K562 (cell line): ENCODE measurements around the gene PTPN12. TPM values are rescaled to one million over a fixed set of nuclear protein-coding genes. Genes with fewer than 3 reads are reported as not detected.

Experiments used
- ATAC-seq: fragments of 200-7000 bp; cut with Tn5 transposase; 3 replicates; pipeline ENCODE4 v1.9.1; 2020; ENCODE audit warnings: moderate library complexity
- BruUV-seq: library from RNA; stranded (reverse); fragments of 400-500 nt; replicated peaks from 2 replicates; lab custom pipeline; 2021; lab: Mats Ljungman, UMichigan
- CTCF ChIA-PET: fragments of 300-600 bp; formaldehyde crosslinking; extraction: SDS; loops from one replicate; lab custom pipeline; 2021; ENCODE audit warnings: low intra/inter-chr PET ratio; lab: Yijun Ruan, JAX
- POLR2A ChIA-PET: fragments of 300-600, 350-650 bp; sonication (Branson Sonifier 250); formaldehyde crosslinking; extraction: SDS; loops from one replicate; lab custom pipeline; 2021; ENCODE audit warnings: antibody characterized with exemption, inconsistent platforms; lab: Yijun Ruan, JAX
- DNase-seq, 4 experiments: peaks; one replicate each; pipeline versions ENCODE4 v3.0.0 to v3.0.0-alpha.2; 2011 to 2018; ENCODE audit warnings: low spot score in 3 of 4, mixed read lengths in 3 of 4; ENCODE audit errors: extremely low read depth in 1 of 4
- FAIRE-seq: peaks from 2 replicates; lab custom pipeline; 2011; peaks lifted over from hg19 to GRCh38; lab: Jason Lieb, UNC
- H2AFZ ChIP-seq: 2 replicates; pipeline ENCODE4 v1.6.0; 2011; ENCODE audit warnings: low read depth, low read length, control low read depth, inconsistent platforms
- H3K27ac ChIP-seq: fragments of 200-600 bp; 3 replicates; pipeline ENCODE4 v1.8.0; 2011; ENCODE audit warnings: low read depth, mild to moderate bottlenecking, control low read depth, inconsistent platforms, low read length, moderate library complexity, mixed read lengths; ENCODE audit errors: extremely low read depth
- H3K27me3 ChIP-seq, 2 experiments: fragments of 300-600 bp in 1 of 2; 2 replicates in 1 of 2; 3 replicates in 1 of 2; pipeline versions ENCODE4 v1.6.0 to v1.8.0; 2011; ENCODE audit warnings: inconsistent platforms in 2 of 2, low read length in 2 of 2, mild to moderate bottlenecking in 1 of 2, mixed read lengths in 1 of 2, moderate library complexity in 1 of 2; ENCODE audit not compliant: control insufficient read depth in 2 of 2, insufficient read depth in 2 of 2
- H3K36me3 ChIP-seq: fragments of 300-600 bp; 3 replicates; pipeline ENCODE4 v1.8.0; 2011; ENCODE audit warnings: mild to moderate bottlenecking, low read length, inconsistent platforms; ENCODE audit not compliant: control insufficient read depth, insufficient read depth
- H3K4me1 ChIP-seq, 2 experiments: fragments of 200-600 bp in 1 of 2; replicated peaks in 1 of 2; 2 replicates in 1 of 2; 3 replicates in 1 of 2; pipeline versions ENCODE4 v1.5.1 to v1.8.0; 2011; ENCODE audit warnings: inconsistent platforms in 2 of 2, low read length in 2 of 2, mild to moderate bottlenecking in 1 of 2, mixed read lengths in 1 of 2, moderate library complexity in 1 of 2; ENCODE audit not compliant: control insufficient read depth in 2 of 2, insufficient read depth in 2 of 2
- H3K4me2 ChIP-seq: 2 replicates; pipeline ENCODE4 v1.6.1; 2011; ENCODE audit warnings: low read length, control low read depth, inconsistent platforms, mixed read lengths; ENCODE audit not compliant: insufficient read depth
- H3K4me3 ChIP-seq: fragments of 200-600 bp; sonication (generic), shearing (Covaris generic); 2 replicates; pipeline ENCODE4 v1.5.1; 2016; ENCODE audit warnings: control low read depth, inconsistent platforms
- H3K79me2 ChIP-seq: fragments of 200-600 bp; 3 replicates; pipeline ENCODE4 v1.8.0; 2011; ENCODE audit warnings: low read length, inconsistent platforms; ENCODE audit not compliant: control insufficient read depth, insufficient read depth
- H3K9ac ChIP-seq, 2 experiments: 2 replicates each; pipeline versions ENCODE4 v1.6.0 to v1.6.1; 2011; ENCODE audit warnings: low read depth in 2 of 2, low read length in 2 of 2, control low read depth in 1 of 2, inconsistent platforms in 1 of 2, mild to moderate bottlenecking in 1 of 2, mixed read lengths in 1 of 2; ENCODE audit not compliant: insufficient read depth in 1 of 2
- H3K9me1 ChIP-seq: one replicate; pipeline ENCODE4 v1.6.0; 2011; ENCODE audit warnings: inconsistent platforms, mild to moderate bottlenecking, low read length, moderate library complexity; ENCODE audit not compliant: control insufficient read depth, insufficient read depth
- H3K9me3 ChIP-seq: replicated peaks from 2 replicates; pipeline ENCODE4 v1.5.1; 2011; ENCODE audit warnings: low read depth, low read length, inconsistent platforms; ENCODE audit not compliant: control insufficient read depth, insufficient read depth
- H4K20me1 ChIP-seq: replicated peaks from 2 replicates; pipeline ENCODE4 v1.6.1; 2011; ENCODE audit warnings: low read length, inconsistent platforms, mixed read lengths; ENCODE audit not compliant: control insufficient read depth, insufficient read depth
- ETS2 ChIP-seq: IDR thresholded peaks from 2 replicates; pipeline ENCODE4 v1.6.1; 2016; ENCODE audit warnings: borderline replicate concordance, missing genetic modification characterization, mild to moderate bottlenecking, moderate library complexity, missing compliant biosample characterization; ENCODE audit not compliant: poor library complexity, severe bottlenecking
- ETV6 ChIP-seq, 3 experiments: fragments of 150-350 bp in 1 of 3; sonication (generic) in 1 of 3; formaldehyde crosslinking in 1 of 3; IDR thresholded peaks; 2 replicates each; pipeline versions ENCODE4 v1.6.1 to v1.8.0; 2014 to 2022; ENCODE audit warnings: borderline replicate concordance in 2 of 3, low read depth in 2 of 3, antibody characterized with exemption in 1 of 3, low read length in 1 of 3, mild to moderate bottlenecking in 1 of 3, missing genetic modification reagents in 1 of 3
- EWSR1 ChIP-seq: fragments of 450-650 bp; IDR thresholded peaks from 2 replicates; pipeline ENCODE4 v1.6.1; 2018; ENCODE audit warnings: borderline replicate concordance, mild to moderate bottlenecking, low read depth, moderate library complexity; ENCODE audit not compliant: partially characterized antibody
- FOSL1 ChIP-seq: fragments of 200-800 bp; sonication (Bioruptor generic); conservative IDR thresholded peaks from 2 replicates; pipeline ENCODE4 v1.6.1; 2016; ENCODE audit warnings: missing genetic modification characterization, missing compliant biosample characterization
- GABPA ChIP-seq: fragments of 200-800 bp; sonication (Bioruptor generic); conservative IDR thresholded peaks from 2 replicates; pipeline ENCODE4 v1.6.1; 2016; ENCODE audit warnings: low read depth, missing genetic modification characterization, missing compliant biosample characterization
- ILF3 ChIP-seq: fragments of 450-650 bp; IDR thresholded peaks from 2 replicates; pipeline ENCODE4 v1.6.1; 2018; ENCODE audit warnings: antibody characterized with exemption, mild to moderate bottlenecking, moderate library complexity, borderline replicate concordance
- POLR2AphosphoS2 ChIP-seq: IDR thresholded peaks from 2 replicates; pipeline ENCODE4 v1.6.1; 2012; ENCODE audit warnings: low read length, improper control_type of control experiment
- THRB ChIP-seq: fragments of 450-650 bp; formaldehyde crosslinking; conservative IDR thresholded peaks from 2 replicates; pipeline ENCODE4 v1.4.0; 2022; ENCODE audit warnings: mild to moderate bottlenecking, missing genetic modification characterization
- TSC22D4 ChIP-seq: fragments of 450-650 bp; IDR thresholded peaks from 2 replicates; pipeline ENCODE4 v1.6.1; 2016; ENCODE audit warnings: missing genetic modification characterization, missing biosample characterization, control low read depth
- WGBS: fragments of 100-300 bp; shearing (Covaris generic); methylation state at CpG from one replicate; pipeline ENCODE4 v1.1.6; 2016; ENCODE audit warnings: low coverage, mixed read lengths; ENCODE audit not compliant: insufficient coverage; ENCODE audit errors: missing lambda C conversion rate; 5-methylcytosine and 5-hydroxymethylcytosine counted together
- in situ Hi-C: fragments of 300-500 bp; cut with MboI; formaldehyde crosslinking; loops from 4 replicates; pipeline ENCODE4 v1.15.0; 2018; ENCODE audit warnings: inconsistent platforms, mixed read lengths
- intact Hi-C: fragments of 100-400 bp; cut with micrococcal nuclease; formaldehyde crosslinking; loops from 2 replicates; pipeline ENCODE4 v1.14.2; 2022
- polyA plus RNA-seq, 8 experiments: library from polyadenylated mRNA; depleted of rRNA in 4 of 8; stranded (reverse) in 5 of 8; unstranded in 3 of 8; fragments of >200 nt; fragmentation: Nextera tagmentation in 2 of 8; fragmentation: Illumina TruSeq in 1 of 8; extraction: Ambion mirVana in 2 of 8; extraction: Trizol in 1 of 8; gene quantifications; 2 replicates each; pipeline versions ENCODE4 v1.2.1 to v1.2.3, GENCODE V29; 2011 to 2014; ENCODE audit warnings: inconsistent platforms in 1 of 8, missing spikeins in 1 of 8
- total RNA-seq, 7 experiments: library from RNA; depleted of rRNA in 6 of 7; stranded (reverse); fragments of >200 nt in 6 of 7; fragmentation: Illumina TruSeq in 2 of 7; extraction: Trizol in 2 of 7; gene quantifications; 2 replicates each; pipeline versions ENCODE4 v1.2.1 to v1.2.3, GENCODE V29; 2011 to 2021; ENCODE audit warnings: low replicate concordance in 1 of 7

The PTPN12 gene
- total and polyA plus RNA-seq, 9 of the 15 experiments (the other 6 are each of a cell fraction or from before 2014, with no cell fraction given): 15.3 to 79.8 (median 26.6) TPM

- no peak for DNase-seq
- POLR2A ChIA-PET: interaction anchor here (0.6 kb wide), 1 partner anchor 13 kb away, joined by 3 read pairs; no protein-coding TSS in a partner anchor
- CTCF ChIA-PET: no interaction called here
- Histone ChIP-seq H3K27ac (no peak overlapping the region), H4K20me1 (no peaks in the 10 kb centered on the region), H3K4me3 (no peak overlapping the region), H3K9ac (no peak overlapping the region), H3K9me3 (no peaks in the 10 kb centered on the region), H3K4me2 (no peak overlapping the region), H3K4me1 (no peaks in the 10 kb centered on the region), H3K79me2 (0 out of 3 replicates have a peak, but pooled peaks cover 1% of the 10 kb centered on the region), H3K36me3 (peaks cover 44% of the 10 kb centered on the region), H3K27me3 (no peaks in the 10 kb centered on the region), H2AFZ (no peak overlapping the region), H3K9me1 (no peaks in the 10 kb centered on the region)
- TF ChIP-seq GABPA (tag) (no peak), POLR2AphosphoS2 (no peak)
- intact Hi-C loops (no loop called here), in situ Hi-C loops (no loop called here)
- ATAC-seq: no peak
- WGBS: 91% methylated on average over 6 of the region's 7 CpGs
- BruUV-seq: no TSS peak
- FAIRE-seq: no peak
These were observed 143.2 kb downstream of the PTPN12 start for GRCh38 chr7:77680266-77680665.

- ChIA-PET POLR2A (interaction anchor here (0.9 to 1.2 kb wide), 2 partner anchors 9 to 12 kb away, joined by 3 to 4 read pairs; partner anchors contain the start of gene RSBN1L), CTCF (no interaction called here)
- FAIRE-seq (no peak), ATAC-seq (no peak), DNase-seq (no peak)
- Histone ChIP-seq H3K36me3 (peaks cover 68% of the 10 kb centered on the region), H3K4me3 (no peak overlapping the region), H3K9ac (no peak overlapping the region), H3K4me2 (no peak overlapping the region), H4K20me1 (no peaks in the 10 kb centered on the region), H3K9me3 (no peaks in the 10 kb centered on the region), H3K27me3 (no peaks in the 10 kb centered on the region), H3K9me1 (no peaks in the 10 kb centered on the region), H3K4me1 (no peaks in the 10 kb centered on the region), H2AFZ (no peak overlapping the region), H3K79me2 (peaks cover 25% of the 10 kb centered on the region), H3K27ac (no peak overlapping the region)
- no TSS peak for BruUV-seq
- WGBS: 91% methylated on average over 9 of the region's 9 CpGs
- intact Hi-C loops (no loop called here), in situ Hi-C loops (no loop called here)
- TF ChIP-seq FOSL1 (tag): no peak
- TF ChIP-seq EWSR1: no peak
- TF ChIP-seq ETS2: no peak
- no peak for TF ChIP-seq ILF3
- TF ChIP-seq ETV6 (IDR thresholded peaks at IDR 0.05; ENCODE audit: borderline replicate concordance in 1 of 2, low read depth in 2 of 2, low read length in 1 of 2): no peak
- no peak for TF ChIP-seq ETV6 (CRISPR knock-in tag; IDR thresholded peaks at IDR 0.05; ENCODE audit: borderline replicate concordance)
- TF ChIP-seq TSC22D4 (tag): no peak
- no peak for TF ChIP-seq THRB (CRISPR knock-in tag)
These were observed 146.9 kb downstream of the PTPN12 start for GRCh38 chr7:77684030-77684429.
